Kidney glomerular epithelial cell (primary cell): ENCODE results near the gene NR3C1.

Experiments
- DNase-seq: peaks from one replicate; lab custom pipeline; 2025; lab: John Stamatoyannopoulos, UW

The NR3C1 gene

DNA sequence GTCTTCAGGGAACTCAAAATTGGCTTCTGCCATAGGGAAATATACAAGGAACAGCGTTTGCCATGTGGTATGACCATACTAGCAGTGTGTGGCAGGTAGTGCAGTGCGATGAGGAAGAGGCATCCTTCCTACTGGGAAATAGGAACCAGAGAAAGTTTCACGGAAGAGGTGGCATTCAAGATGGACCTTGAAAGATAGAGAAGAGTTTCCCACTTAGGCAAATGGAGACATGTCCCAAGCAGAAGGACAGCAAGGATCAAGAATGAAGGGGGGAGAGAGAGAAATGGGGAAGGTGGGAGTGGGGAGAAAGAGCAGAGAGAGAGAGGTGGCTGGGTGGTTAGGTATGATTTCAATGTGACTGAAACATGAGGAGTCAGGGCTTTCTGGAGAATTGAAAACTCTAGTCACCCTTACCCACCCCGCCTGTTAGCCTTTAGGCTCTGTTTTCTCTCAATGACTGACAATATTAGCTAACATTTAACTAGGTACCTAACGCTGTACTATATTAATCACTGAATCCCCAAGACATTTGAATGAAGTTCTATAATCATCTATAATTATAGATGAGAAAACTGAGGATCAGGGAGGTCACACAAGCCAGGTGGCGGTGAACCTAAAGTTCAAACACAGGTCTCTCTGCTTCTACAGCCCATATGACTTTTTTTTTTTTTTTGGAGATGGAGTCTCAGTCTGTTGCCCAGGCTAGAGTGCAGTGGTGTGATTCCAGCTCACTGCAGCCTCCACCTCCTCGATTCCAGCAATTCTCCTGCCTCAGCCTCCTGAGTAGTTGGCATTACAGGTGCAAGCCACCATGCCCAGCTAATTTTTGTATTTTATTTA, 171.3 kb downstream of the NR3C1 start:
- DNase-seq: no peak

DNA sequence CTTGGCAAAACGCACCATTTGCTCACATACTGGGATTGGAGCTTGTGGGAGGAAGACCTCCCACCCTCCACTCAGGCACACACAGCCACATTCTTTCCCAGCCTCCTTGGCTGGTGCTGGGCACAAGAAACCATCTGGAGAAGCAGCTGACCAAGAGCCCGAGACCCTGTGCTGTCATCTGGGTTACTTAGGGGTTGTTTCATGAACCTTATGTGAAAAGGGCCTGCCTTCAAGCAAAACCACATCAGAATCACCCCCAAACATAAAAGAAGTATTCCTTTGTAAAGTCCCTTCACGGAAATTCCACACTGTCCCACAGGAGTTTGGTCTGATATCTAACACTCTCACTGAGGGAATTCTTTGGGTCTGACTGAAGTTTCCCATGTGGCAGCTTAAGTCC, 172.1 kb downstream of the NR3C1 start:
- no peak for DNase-seq

DNA sequence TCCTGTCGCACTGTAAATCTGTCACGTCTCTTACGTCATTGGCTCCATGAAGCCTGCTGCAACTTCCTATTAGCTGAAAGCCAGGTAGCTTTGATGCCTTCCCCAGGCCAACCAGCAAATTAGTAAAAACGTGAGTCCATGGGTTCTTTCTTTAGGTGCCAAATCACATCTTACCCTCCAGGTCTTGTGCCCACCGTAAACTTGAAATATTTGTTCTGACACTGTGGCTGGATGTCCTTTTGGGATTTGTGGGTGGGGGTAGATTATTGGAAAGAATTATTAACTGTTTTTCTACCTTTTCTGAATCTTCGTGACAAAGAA, 172.8 kb downstream of the NR3C1 start:
- no peak for DNase-seq

DNA sequence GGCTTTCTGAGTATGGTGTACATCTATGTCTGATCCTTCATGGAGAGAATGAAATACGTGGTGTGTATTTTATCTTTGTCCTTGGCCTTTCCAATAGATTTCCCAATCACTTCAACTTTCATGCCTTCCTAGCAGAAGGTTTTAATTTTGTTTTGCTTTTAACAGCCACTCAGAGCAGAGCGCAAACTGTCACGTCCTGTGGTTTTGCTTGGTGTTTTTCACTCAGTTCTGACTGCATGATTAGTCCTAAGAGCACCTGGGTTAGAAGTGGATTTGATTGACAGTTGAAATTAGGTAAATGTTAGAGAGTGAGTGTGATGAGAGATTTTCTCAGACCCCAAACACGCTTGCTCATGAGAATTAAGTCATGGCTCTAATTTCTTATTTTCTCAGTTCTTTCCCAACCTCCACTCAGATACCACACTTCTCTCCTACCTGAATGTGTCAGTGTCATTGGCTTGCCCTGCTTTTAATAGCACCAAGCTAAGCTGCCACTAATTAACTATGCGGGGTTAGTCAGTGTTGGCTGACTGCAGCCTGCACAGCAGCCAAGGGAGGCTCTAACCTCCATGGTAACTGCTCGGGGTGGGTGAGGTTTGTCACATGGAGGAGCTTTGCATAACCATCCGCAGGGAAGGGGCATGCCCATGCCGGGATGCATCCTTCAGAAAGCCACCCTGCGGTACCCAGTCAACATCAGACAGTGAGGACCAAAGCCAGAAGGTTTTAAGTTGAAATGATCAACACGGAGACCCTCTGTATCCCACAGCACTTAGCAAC, 173.4 kb downstream of the NR3C1 start:
- DNase-seq: peak; percentile 58

DNA sequence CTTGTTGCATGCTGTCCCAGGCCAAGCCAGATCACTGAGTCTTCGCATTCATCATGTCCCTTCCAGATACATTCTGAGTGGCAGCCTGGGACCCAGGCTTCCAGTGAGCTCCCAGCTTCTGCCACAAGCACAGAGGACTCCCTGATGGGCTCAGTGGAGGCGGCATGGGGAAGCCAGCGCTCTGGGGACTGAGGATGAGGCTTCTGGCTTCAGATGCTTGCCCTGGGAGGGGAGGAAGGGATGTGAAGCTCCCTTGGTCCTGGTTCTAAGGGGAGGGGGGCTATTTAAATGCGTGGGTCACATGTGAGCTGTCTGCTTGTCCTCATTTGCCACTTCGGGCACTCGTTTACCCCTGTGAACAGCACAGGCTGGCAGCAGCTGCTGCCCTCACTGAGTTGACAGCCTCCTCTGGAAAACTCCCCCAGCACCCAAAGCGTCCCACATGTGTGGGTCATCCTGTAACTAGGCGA, 174.0 kb downstream of the NR3C1 start:
- no peak for DNase-seq

DNA sequence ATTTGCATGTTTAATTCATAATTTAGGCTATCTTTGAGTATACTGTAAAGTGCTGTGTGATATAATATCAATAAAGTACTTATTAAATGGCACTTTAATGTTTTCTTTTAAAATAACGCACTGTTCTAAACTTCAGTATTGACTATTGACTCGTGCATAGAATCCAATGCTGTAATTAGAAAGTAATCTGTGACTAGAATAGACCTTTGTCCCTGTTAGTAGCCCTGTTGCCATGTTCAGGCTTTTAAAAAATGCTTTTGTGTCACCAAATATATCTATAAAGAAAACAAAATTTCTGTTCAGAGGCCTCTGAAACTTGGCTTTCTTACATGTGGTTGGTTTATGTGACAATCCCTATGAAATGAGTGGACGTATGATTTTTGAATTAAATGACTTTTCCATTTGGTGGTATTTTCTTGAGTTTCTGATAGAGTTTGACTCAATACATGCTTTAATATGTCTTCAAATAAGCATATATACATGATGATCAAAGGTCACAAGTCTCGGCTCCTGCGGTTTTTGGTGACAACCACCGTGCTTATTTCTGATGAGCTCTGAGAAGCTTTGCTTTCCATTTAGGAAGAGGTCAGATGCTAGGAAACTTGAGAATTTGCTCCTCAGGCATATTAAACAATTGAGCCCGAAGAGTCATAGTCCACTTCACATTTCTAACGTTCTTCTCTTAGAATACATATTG, 174.7 kb downstream of the NR3C1 start:
- no peak for DNase-seq
